Right renal cortex interstitium (tissue), 3 donors: ENCODE measurements around the gene FHOD3. TPM values are rescaled to one million over a fixed set of nuclear protein-coding genes. Genes with fewer than 3 reads are reported as not detected.

Source experiments
- DNase-seq, 3 donors: peaks; one replicate each; pipeline ENCODE4 v3.0.0-alpha.2; 2013; ENCODE audit warnings: low read depth in 3 of 3, low spot score in 2 of 3
- polyA plus RNA-seq, 3 donors: library from polyadenylated mRNA; unstranded; fragments of 120-200 nt; gene quantifications; one replicate each; pipeline ENCODE4 v1.2.1, GENCODE V29; 2013; ENCODE audit not compliant: insufficient read length in 3 of 3

The FHOD3 gene
- polyA plus RNA-seq, 3 donors, result 39.8 to 45.6 (median 40.1) TPM

GRCh38 chr18:36578871-36579710 is 281.6 kb downstream of the FHOD3 start:
- DNase-seq, result no peak

DNA sequence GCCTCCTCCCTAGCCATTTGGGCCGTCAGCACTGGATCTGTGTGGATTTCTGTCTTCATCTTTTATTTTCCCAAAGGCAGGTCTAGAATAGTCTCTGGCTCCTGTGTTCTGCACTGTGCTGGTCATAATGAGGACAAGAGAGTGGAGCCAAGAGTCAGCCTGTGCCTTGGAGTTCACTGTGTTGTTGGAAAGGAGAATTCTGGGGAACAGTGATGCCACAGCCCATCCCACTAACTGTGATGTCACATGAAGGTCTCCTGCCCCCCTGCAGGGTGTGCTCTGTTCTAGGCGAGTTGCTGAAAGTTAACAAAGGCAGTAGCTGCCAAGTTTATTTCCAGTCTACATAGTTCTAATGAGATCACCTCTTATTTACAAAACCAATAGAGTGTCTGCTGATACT is 282.8 kb downstream of the FHOD3 start:
- no peak for DNase-seq

GRCh38 chr18:36580874-36581750 is 283.6 kb downstream of the FHOD3 start:
- DNase-seq, result no peak

DNA sequence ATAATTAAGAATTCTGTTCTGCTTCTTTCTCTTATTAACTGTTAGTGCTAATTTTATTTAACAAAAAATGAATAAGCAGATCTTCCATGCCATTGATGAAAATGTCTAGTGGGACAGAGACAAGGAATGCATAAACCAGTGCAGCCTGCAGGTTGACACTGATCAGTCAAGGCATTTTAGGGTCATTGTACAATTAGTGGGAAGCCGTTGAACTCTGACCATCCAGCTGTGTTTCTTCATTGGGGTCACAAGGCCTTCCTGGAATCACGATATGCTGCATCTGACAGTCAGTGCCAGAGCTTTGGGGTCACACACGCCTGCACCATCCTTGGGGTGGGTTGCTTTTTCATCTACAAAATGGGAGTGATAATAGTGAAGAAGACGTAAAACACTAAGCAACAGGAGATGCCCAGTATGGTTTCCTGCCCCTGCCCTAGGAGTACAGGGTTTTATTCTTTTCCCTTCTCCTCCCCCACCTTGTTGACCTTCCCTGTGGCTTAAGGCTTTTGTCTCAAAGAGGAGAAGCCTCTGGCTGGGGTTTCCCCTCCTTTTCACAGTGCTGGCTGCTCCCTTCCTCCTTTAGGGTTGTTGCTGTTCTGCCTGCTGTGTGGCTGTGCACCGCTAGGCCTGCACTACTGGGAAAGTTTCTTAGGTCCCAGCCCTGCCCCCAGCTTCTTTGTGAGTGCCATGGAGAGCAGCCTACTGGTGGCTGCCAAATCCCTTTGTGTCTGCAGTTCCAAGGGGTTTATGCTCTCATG is 285.7 kb downstream of the FHOD3 start:
- no peak for DNase-seq

- no peak for DNase-seq
Measured at GRCh38 chr18:36589857-36590543, 292.5 kb downstream of the FHOD3 start.

DNA sequence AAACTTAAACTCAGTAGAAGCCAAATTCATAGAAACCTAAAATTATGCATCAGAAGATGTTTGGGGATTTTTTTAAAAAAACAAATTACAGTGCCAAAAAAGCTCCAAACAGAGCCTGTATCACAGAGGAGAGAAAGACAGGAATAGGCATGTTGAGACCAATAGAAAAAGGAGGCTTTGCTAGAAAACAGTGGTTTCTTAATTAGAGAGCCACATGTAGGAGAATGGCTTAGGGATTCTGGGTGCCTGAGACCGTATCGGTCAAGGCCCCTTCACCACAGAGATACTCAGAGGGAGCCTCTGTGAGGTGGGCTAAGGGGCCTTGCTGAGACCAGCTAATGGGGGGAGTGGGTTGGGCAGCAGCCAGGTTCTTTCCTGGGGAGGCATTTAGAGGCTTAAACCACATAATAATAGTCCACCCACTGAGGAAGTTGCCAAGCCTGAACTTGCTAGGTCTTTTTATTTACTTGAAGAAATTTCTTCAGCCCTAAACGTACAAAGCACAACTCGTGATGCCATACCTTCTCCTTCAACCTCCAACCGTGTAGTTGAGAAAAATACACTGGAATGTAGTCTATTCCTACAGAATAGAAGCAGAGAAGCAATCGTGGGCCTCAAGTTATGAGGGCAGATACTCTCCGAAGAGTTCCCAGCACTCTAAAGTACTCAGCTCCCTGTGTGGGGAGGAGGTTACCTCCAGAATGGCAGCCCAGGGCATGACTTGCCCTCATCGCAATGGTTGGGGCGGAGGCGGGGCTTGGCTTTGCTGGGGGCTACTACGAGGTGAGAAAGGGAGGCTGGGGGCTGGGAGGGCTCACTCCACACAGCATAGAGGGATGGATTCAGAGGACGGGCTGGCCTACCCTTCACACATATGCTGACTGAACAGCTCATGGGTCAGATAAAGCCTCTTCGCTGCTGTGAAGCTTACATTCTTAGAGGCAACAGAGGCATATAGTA is 293.4 kb downstream of the FHOD3 start:
- no peak for DNase-seq

- no peak for DNase-seq
Measured at GRCh38 chr18:36592282-36592681, 294.8 kb downstream of the FHOD3 start.

DNA sequence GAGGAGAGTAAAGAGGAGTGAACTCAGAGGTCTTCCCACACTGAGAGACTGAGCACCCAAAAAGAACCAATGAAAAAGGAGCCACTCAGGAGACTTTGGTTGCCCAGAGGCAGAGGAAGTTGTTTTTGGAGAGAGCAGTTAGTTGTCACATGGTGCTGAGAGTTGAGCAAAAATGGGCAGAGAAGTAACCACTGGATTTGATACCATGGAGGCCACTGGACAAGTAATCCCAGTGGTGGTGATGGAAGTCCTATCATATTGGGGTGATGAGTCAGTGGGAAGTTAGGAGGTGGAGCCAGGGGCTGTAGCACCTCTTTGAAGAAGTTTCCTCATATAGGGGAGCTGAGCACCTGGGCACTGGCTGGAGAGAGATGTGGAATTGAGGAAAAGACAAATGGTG is 295.5 kb downstream of the FHOD3 start:
- DNase-seq, result no peak

GRCh38 chr18:36593641-36594040 is 296.1 kb downstream of the FHOD3 start:
- no peak for DNase-seq

DNA sequence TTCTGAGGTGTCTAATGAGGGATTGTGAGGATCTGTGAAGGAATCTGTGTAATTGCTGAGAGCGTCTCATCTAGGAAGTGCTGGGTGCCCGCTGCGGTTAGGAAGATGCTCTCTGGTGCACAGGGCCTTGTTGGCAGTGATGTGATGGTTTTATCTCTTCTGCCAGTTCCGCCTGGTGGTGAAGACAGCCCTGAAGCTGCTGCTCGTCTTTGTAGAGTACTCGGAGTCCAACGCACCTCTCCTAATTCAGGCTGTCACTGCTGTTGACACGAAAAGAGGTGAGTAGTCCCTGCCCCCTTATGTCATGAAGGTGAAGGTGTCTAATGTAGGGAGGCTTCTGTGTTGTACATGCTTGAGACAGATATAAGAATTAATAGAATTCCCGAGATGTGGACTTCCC is 297.1 kb downstream of the FHOD3 start:
- DNase-seq, result no peak

DNA sequence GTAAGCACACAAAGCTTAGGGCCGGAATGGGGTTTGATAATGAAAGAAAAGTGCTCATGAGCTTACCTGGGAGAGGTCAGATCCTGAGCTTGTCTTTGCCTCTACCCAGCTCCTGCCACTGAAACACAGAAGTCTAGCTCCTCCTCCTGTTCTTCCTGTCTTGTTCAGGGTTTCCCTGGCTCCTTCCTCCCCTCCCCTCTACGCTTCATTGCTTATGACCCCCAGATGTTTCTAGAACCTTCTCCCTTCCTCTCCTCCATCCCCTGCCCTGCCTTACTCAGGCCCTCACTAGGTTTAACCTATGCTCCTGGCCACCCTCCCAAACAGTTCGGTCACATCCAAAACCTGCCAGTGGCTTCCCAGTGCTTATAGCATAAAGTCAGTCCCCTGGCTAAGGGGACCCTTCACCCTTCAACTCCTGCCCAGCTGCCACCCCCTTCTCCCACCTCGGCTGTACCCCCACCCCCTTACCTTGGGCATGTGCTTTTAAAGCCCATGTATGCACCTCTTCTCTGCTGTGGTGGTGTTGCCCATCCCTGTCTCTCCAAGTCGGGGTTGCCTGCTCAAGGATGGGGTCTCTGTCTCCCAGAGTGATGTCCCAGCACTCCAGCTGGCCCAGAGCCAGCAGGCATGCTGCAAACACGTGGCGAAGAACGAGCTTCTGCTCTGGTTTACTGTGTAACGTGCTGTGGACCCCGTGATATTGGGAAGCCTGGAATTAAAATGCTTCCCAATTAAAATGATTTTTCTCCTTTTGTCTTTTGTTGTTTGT is 297.7 kb downstream of the FHOD3 start:
- no peak for DNase-seq

GRCh38 chr18:36595818-36596215 is 298.3 kb downstream of the FHOD3 start:
- DNase-seq, result no peak

DNA sequence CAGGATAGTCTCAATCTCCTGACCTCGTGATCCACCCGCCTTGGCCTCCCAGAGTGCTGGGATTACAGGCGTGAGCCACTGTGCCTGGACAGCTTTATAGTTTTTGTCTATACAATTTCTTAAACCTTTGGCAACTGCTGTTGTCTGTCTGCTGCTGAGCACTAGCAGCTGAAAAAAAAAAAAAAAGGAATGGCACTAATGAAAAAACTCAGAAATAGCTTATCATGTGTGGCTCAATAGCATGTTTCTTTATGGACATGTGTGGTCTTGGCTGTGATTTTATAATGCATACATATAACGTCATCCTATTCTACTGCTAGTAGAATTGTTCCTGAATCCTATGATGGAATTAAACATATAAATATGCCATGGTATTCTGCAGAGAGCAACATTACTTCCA is 300.1 kb downstream of the FHOD3 start:
- DNase-seq, result no peak

DNA sequence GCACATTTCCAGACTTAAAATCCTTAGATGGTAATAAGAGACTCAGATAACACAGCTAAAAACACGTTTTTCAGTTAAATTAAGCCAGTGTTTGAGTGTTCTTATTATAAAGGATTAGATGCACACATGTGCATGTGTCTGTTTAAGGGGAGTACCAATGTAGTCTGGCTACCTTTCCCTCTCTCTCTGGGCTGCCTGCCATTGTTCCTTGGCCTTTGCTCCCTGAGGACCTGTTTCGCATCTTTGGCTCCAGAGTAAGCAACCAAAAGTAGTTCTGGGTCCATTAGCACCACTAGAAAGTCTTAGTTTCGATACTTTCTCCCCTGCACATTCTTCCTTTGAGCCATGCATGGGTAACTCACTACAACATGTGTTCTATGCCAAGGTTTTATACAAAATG is 303.0 kb downstream of the FHOD3 start:
- no peak for DNase-seq

- DNase-seq, result no peak
Measured at GRCh38 chr18:36601316-36601715, 303.8 kb downstream of the FHOD3 start.

DNA sequence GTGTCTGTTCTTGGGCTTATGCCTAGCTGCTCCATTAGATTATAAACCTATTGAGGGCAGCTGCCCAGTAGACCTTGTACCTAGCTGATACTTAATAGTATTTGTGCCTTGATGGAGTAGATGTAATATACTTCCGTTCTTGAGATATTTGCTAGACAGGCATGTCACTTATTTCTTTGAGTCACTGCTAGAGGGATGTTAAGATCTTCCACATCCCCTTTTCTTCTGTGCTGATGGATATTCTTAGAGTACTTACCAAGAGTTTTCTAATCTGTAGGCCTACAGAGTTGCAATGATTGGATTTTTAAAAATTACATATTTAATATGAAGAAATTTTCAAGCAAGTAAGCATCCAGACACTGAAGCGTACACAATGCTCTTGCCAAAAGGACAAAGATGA is 304.6 kb downstream of the FHOD3 start:
- no peak for DNase-seq

GRCh38 chr18:36602620-36603019 is 305.1 kb downstream of the FHOD3 start:
- no peak for DNase-seq

GRCh38 chr18:36608107-36608506 is 310.6 kb downstream of the FHOD3 start:
- DNase-seq, result no peak

- no peak for DNase-seq
Measured at GRCh38 chr18:36610258-36610657, 312.7 kb downstream of the FHOD3 start.
